ENCODE results near the gene VASN. TPM values are rescaled to one million over a fixed set of nuclear protein-coding genes. Genes with fewer than 3 reads are reported as not detected.

The VASN gene
- total and polyA plus RNA-seq, 7 donors, result 2.0 to 3.8 (median 3.3) TPM

DNA sequence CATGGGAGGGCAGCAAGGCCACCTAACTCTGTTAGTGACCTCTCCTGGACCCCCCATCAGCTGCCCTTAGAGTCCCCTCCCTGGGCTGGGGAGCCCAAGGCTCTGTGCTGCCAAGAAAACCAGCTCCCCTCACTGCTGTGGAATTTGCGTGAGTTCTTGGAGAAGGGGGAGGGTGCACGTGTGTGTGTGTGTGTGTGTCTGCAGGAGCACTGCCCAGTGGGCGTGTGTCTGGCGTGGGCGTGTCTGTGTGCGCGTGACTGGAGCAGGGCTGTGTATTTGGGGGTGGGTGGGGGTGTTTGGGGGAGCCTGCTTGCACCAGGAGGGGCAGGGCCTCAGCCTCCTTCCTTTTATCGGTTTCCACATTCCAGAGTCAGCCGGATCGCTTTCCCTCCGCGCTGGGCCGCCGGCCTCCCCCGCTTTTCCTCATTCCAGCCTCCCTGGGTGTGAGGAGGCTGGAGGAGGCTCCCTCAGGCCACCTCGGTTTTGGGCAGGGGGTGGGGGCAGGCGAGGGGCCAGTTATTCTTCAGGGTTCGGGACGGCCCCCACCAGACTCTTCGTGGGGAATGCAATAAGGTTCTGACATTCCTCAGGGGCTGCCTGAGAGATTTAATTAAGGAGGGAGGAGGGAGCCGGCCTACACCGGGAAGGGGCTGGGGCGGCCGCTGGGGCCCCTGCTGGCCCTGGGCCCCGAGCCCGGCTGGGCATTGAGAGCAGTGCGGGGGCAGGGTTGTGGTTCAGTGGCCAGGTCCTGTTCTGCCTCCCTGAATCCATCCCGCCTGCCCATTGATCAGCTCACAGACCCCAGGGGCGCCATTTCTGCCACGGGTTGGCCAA is 2.5 kb downstream of the VASN start:
- H3K36me3 ChIP-seq (ENCODE audit: insufficient read depth in 1 of 2, low read depth in 1 of 2), result no peaks in the 10 kb centered on the region
- peak overlapping the region; percentile 74 for H3K27ac ChIP-seq
- no peaks in the 10 kb centered on the region for H3K27me3 ChIP-seq (ENCODE audit: insufficient read depth in 3 of 3, low read length in 2 of 3)
- H3K4me1 ChIP-seq, result peaks cover 35% of the 10 kb centered on the region
- ATAC-seq (no peak), DNase-seq (peak; percentile 81 to 85)
- intact Hi-C loops (cut with DNase I), result no loop called here
- TF ChIP-seq, protein P1, sequence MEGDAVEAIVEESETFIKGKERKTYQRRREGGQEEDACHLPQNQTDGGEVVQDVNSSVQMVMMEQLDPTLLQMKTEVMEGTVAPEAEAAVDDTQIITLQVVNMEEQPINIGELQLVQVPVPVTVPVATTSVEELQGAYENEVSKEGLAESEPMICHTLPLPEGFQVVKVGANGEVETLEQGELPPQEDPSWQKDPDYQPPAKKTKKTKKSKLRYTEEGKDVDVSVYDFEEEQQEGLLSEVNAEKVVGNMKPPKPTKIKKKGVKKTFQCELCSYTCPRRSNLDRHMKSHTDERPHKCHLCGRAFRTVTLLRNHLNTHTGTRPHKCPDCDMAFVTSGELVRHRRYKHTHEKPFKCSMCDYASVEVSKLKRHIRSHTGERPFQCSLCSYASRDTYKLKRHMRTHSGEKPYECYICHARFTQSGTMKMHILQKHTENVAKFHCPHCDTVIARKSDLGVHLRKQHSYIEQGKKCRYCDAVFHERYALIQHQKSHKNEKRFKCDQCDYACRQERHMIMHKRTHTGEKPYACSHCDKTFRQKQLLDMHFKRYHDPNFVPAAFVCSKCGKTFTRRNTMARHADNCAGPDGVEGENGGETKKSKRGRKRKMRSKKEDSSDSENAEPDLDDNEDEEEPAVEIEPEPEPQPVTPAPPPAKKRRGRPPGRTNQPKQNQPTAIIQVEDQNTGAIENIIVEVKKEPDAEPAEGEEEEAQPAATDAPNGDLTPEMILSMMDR (IDR thresholded peaks at IDR 0.05), result no peak
- peak overlapping the region; percentile 67 for H3K4me3 ChIP-seq
- 70 to 74% (median 72%) methylated on average over 24 to 30 of the region's 30 CpGs for WGBS, 3 donors
- H3K9me3 ChIP-seq, result no peaks in the 10 kb centered on the region

DNA sequence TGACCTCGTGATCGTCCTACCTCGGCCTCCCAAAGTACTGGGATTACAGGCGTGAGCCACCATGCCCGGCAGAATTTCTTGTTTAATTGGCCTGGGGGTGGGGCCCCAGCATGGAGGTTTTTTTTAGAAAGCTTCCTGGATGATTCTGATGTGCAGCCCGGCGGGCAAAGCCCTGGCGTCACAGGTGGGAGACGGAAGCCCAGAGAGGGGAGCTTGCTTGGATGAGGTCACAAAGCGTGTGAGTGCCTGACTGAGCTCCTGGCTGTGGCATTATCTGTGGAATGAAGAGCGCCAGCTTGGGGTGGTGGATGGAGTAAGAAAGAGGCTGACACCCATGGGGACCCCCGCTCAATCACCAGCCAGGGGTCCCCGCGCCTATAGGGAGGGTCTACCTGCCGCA is 4.1 kb downstream of the VASN start:
- WGBS, 3 donors, result 75 to 84% (median 77%) methylated on average over 15 of the region's 15 CpGs
- Histone ChIP-seq H3K4me1 (peaks cover 36% of the 10 kb centered on the region), H3K27ac (peak overlapping the region; percentile 69), H3K36me3 (ENCODE audit: insufficient read depth in 1 of 2, low read depth in 1 of 2) (no peaks in the 10 kb centered on the region), H3K4me3 (peak overlapping the region; percentile 42), H3K27me3 (ENCODE audit: insufficient read depth in 3 of 3, low read length in 2 of 3) (no peaks in the 10 kb centered on the region), H3K9me3 (no peaks in the 10 kb centered on the region)
- ATAC-seq (no peak), DNase-seq (peak in 1 of 2 donors; percentile 48)
- TF ChIP-seq, protein P1 (IDR thresholded peaks at IDR 0.05), result no peak
- intact Hi-C loops (cut with DNase I), result no loop called here

DNA sequence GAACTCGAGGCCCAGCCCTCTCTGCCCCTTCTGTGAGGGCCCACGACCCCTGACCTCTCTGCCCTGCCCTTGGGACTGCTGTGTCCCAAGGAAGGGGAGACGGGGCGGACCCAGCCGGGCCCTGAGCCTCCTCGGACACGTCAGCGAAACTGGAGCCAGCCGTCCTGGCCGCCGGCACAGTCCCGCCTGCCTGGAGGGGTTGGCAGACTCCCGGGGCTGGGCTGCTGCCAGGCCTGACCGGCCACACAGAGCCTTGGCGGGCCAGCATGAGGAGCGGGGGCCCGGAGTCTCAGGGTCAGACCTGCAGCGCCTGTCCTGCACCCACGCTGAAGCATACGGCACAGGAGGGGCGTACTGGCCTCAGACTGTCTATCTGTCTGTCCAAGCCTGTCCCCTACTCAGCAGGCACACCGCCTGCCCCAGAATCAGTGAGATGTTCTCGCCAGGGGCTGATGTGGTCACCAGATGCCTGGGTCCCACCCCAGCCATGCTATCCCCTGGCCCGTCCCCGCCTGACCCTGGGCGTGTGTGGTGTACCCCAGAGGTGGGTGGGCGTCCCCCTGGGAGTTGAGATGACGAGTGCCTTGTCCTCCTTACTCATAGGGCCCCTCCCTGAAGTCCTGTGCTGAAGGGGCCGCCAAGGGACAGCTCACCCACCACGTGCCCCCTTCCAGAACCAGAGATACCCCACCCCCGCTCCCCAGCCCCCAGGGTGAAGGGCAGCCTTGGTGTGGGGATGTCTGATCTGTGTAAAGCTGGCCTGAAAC is 4.7 kb downstream of the VASN start:
- WGBS, 3 donors, result 24 to 47% (median 28%) methylated on average over 28 to 31 of the region's 31 CpGs
- H3K4me1 ChIP-seq, result peaks cover 38% of the 10 kb centered on the region

DNA sequence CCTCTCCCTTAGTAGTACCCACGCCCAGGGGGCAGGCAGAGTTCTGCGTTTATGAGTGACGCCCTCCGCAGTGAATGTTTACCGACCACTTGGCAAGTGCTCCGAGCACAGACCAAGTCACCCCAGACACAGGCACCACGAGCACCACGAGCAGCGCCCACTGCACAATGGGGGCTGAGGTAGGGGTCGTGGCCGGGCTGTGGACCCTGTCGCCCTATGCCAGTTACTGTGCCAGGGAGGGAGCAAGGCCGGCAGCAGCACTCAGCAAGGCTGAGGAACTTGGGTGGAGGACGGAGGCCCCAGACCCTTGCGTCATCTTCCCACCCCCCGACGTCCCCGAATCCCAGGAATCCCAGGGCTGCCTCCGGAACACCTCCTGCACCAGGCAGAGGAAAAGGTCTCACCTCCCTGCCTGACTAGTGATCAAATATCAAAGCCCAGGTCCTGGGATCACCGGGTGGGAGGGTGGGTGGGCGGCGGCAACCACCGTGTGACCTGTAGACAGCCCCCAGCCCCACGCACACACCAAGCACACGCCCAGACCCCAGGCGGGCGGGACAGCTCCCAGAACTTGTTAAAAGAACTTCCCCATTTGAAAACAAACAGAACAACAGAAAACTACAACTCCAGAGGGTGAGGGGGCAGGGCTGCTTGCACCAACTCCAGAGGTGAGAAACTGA is 5.4 kb downstream of the VASN start:
- TF ChIP-seq, protein P1 (IDR thresholded peaks at IDR 0.05), result no peak
- Histone ChIP-seq H3K4me3 (no peak overlapping the region), H3K27me3 (ENCODE audit: insufficient read depth in 3 of 3, low read length in 2 of 3) (no peaks in the 10 kb centered on the region), H3K9me3 (no peaks in the 10 kb centered on the region), H3K27ac (peak overlapping the region; percentile 69), H3K4me1 (peaks cover 45% of the 10 kb centered on the region), H3K36me3 (ENCODE audit: insufficient read depth in 1 of 2, low read depth in 1 of 2) (no peaks in the 10 kb centered on the region)
- no peak for DNase-seq
- WGBS, 3 donors, result 74 to 77% (median 76%) methylated on average over 24 to 27 of the region's 27 CpGs
- no peak for ATAC-seq
- intact Hi-C loops (cut with DNase I), result no loop called here

More for the DNA sequence above, 4.7 kb downstream of the VASN start:
- DNase-seq (peak; percentile 93 to 98), ATAC-seq (peak; percentile 83 to 89 (median 87))
- peak overlapping the region; percentile 42 for H3K4me3 ChIP-seq
- no peaks in the 10 kb centered on the region for H3K27me3 ChIP-seq (ENCODE audit: insufficient read depth in 3 of 3, low read length in 2 of 3)
- no peaks in the 10 kb centered on the region for H3K9me3 ChIP-seq
- intact Hi-C loops (cut with DNase I), result no loop called here
- H3K36me3 ChIP-seq (ENCODE audit: insufficient read depth in 1 of 2, low read depth in 1 of 2), result no peaks in the 10 kb centered on the region
- TF ChIP-seq, protein P1 (IDR thresholded peaks at IDR 0.05), result no peak
- H3K27ac ChIP-seq, result peak overlapping the region; percentile 69
